IMR-90 (cell line): ENCODE data around the gene MGA. TPM values are rescaled to one million over a fixed set of nuclear protein-coding genes. Genes with fewer than 3 reads are reported as not detected.

ENCODE experiments used
- ATAC-seq: fragments of 200-7000 bp; cut with Tn5 transposase; 2 replicates; pipeline ENCODE4 v1.9.1; 2020; ENCODE audit warnings: low read depth, mild to moderate bottlenecking, moderate library complexity
- BruUV-seq: library from RNA; stranded (reverse); fragments of 400-500 nt; replicated peaks from 2 replicates; lab custom pipeline; 2021; lab: Mats Ljungman, UMichigan
- CTCF ChIA-PET: fragments of 300-600 bp; formaldehyde crosslinking; extraction: SDS; loops from one replicate; lab custom pipeline; 2021; ENCODE audit warnings: antibody characterized with exemption; lab: Yijun Ruan, JAX
- POLR2A ChIA-PET: fragments of 300-600 bp; sonication (Branson Sonifier 250); formaldehyde crosslinking; loops from one replicate; lab custom pipeline; 2022; ENCODE audit warnings: antibody characterized with exemption; ENCODE audit not compliant: unreplicated experiment; lab: Charles Lee
- DNase-seq: peaks from one replicate; pipeline ENCODE4 v3.0.0; 2013
- H2AFZ ChIP-seq: replicated peaks from 2 replicates; pipeline ENCODE3; 2013; ENCODE audit warnings: low read length, mild to moderate bottlenecking; ENCODE audit not compliant: poor library complexity
- H2AK5ac ChIP-seq: 2 replicates; pipeline ENCODE4 v1.6.1; 2013; ENCODE audit warnings: low read depth, low read length, inconsistent platforms
- H2AK9ac ChIP-seq: replicated peaks from 2 replicates; pipeline ENCODE3; 2013; ENCODE audit warnings: mild to moderate bottlenecking, low read depth, low read length, moderate library complexity; ENCODE audit not compliant: poor library complexity
- H2BK120ac ChIP-seq: 2 replicates; pipeline ENCODE4 v1.6.1; 2013; ENCODE audit warnings: low read depth, low read length, inconsistent platforms
- H2BK15ac ChIP-seq: 3 replicates; pipeline ENCODE4 v1.6.1; 2013; ENCODE audit warnings: low read depth, low read length, inconsistent platforms
- H2BK20ac ChIP-seq: 2 replicates; pipeline ENCODE4 v1.6.1; 2013; ENCODE audit warnings: low read depth, mild to moderate bottlenecking, inconsistent platforms, low read length, moderate library complexity
- H2BK5ac ChIP-seq: 2 replicates; pipeline ENCODE4 v1.6.1; 2013; ENCODE audit warnings: mild to moderate bottlenecking, low read depth, low read length, inconsistent platforms; ENCODE audit not compliant: poor library complexity, severe bottlenecking
- H3K14ac ChIP-seq: replicated peaks from 2 replicates; pipeline ENCODE4 v1.6.1; 2013; ENCODE audit warnings: low read depth, low read length, inconsistent platforms
- H3K18ac ChIP-seq: 2 replicates; pipeline ENCODE4 v1.6.1; 2013; ENCODE audit warnings: low read depth, low read length, control low read depth
- H3K23ac ChIP-seq: 2 replicates; pipeline ENCODE4 v1.6.1; 2013; ENCODE audit warnings: low read depth, low read length, inconsistent platforms
- H3K27ac ChIP-seq: 2 replicates; pipeline ENCODE4 v1.5.1; 2013; ENCODE audit warnings: mild to moderate bottlenecking, control low read depth, low read length; ENCODE audit not compliant: insufficient read depth
- H3K27me3 ChIP-seq: 2 replicates; pipeline ENCODE4 v1.6.1; 2013; ENCODE audit warnings: low read length; ENCODE audit not compliant: control insufficient read depth, insufficient read depth
- H3K36me3 ChIP-seq: 2 replicates; pipeline ENCODE4 v1.6.1; 2013; ENCODE audit warnings: low read length, mixed read lengths; ENCODE audit not compliant: control insufficient read depth, insufficient read depth
- H3K4ac ChIP-seq: 2 replicates; pipeline ENCODE4 v1.6.1; 2013; ENCODE audit warnings: low read depth, low read length, inconsistent platforms
- H3K4me1 ChIP-seq: 2 replicates; pipeline ENCODE4 v1.6.1; 2013; ENCODE audit warnings: low read length, mixed read lengths; ENCODE audit not compliant: control insufficient read depth, insufficient read depth
- H3K4me2 ChIP-seq: 2 replicates; pipeline ENCODE4 v1.6.1; 2013; ENCODE audit warnings: low read depth, mild to moderate bottlenecking, control low read depth, low read length, moderate library complexity
- H3K4me3 ChIP-seq: 2 replicates; pipeline ENCODE4 v1.5.1; 2013; ENCODE audit warnings: low read depth, mild to moderate bottlenecking, control low read depth, low read length, moderate library complexity; ENCODE audit not compliant: insufficient read depth
- H3K56ac ChIP-seq: 2 replicates; pipeline ENCODE4 v1.6.1; 2013; ENCODE audit warnings: low read length, inconsistent platforms; ENCODE audit not compliant: insufficient read depth; ENCODE audit errors: extremely low read depth
- H3K79me1 ChIP-seq, 2 experiments: 2 replicates each; pipeline ENCODE4 v1.6.1; 2013; ENCODE audit warnings: low read length in 2 of 2, inconsistent platforms in 1 of 2, low read depth in 1 of 2
- H3K9ac ChIP-seq: 2 replicates; pipeline ENCODE4 v1.6.1; 2013; ENCODE audit warnings: low read depth, low read length, control low read depth
- H3K9me1 ChIP-seq: 2 replicates; pipeline ENCODE4 v1.6.1; 2013; ENCODE audit warnings: low read length, inconsistent platforms; ENCODE audit not compliant: insufficient read depth
- H3K9me3 ChIP-seq: 2 replicates; pipeline ENCODE4 v1.6.1; 2013; ENCODE audit warnings: low read length; ENCODE audit not compliant: control insufficient read depth, insufficient read depth
- H4K20me1 ChIP-seq: 2 replicates; pipeline ENCODE4 v1.6.1; 2013; ENCODE audit warnings: low read length, inconsistent platforms; ENCODE audit not compliant: insufficient read depth
- H4K5ac ChIP-seq: 2 replicates; pipeline ENCODE4 v1.6.1; 2013; ENCODE audit warnings: mild to moderate bottlenecking, low read depth, low read length, control low read depth
- H4K8ac ChIP-seq, 2 experiments: 2 replicates each; pipeline ENCODE4 v1.6.1; 2013; ENCODE audit warnings: low read depth in 2 of 2, low read length in 2 of 2, control low read depth in 1 of 2, inconsistent platforms in 1 of 2
- H4K91ac ChIP-seq: 2 replicates; pipeline ENCODE4 v1.6.1; 2013; ENCODE audit warnings: low read depth, low read length, inconsistent platforms; ENCODE audit not compliant: insufficient read depth
- CTCF ChIP-seq: conservative IDR thresholded peaks from 2 replicates; pipeline ENCODE4 v1.5.1; 2012; ENCODE audit warnings: mild to moderate bottlenecking, low read depth, low read length, improper control_type of control experiment
- SMC3 ChIP-seq: fragments of 150-350 bp; IDR thresholded peaks from 2 replicates; pipeline ENCODE4 v1.6.1; 2016; ENCODE audit warnings: low read depth, mild to moderate bottlenecking, antibody characterized with exemption, low read length, moderate library complexity
- WGBS, 2 experiments: methylation state at CpG; one replicate each; pipeline versions ENCODE4 v1.1.5 to v1.1.7; 2013; ENCODE audit warnings: missing lambda C conversion rate in 2 of 2; ENCODE audit not compliant: insufficient read length in 1 of 2; ENCODE audit errors: extremely low coverage in 2 of 2; 5-methylcytosine and 5-hydroxymethylcytosine counted together
- dilution Hi-C: fragments of 300-500 bp; cut with HindIII; formaldehyde crosslinking; loops from one replicate; pipeline ENCODE4 v1.14.3; 2018; ENCODE audit warnings: low sequenced_read_pairs; ENCODE audit not compliant: unreplicated experiment
- in situ Hi-C: fragments of 300-500 bp; cut with MboI; formaldehyde crosslinking; loops from 3 replicates; pipeline ENCODE4 v1.14.3; 2019; ENCODE audit warnings: low sequenced_read_pairs, inconsistent platforms, mixed read lengths
- intact Hi-C: fragments of 100-400 bp; cut with micrococcal nuclease; formaldehyde crosslinking; loops from 2 replicates; pipeline ENCODE4 v1.10.0; 2022
- polyA plus RNA-seq, 3 experiments: library from polyadenylated mRNA; depleted of rRNA; stranded (reverse); fragments of >200 nt; gene quantifications; 2 replicates each; pipeline ENCODE4 v1.2.3, GENCODE V29; 2012; ENCODE audit warnings: low replicate concordance in 1 of 3
- total RNA-seq: library from RNA; depleted of rRNA; stranded (reverse); fragments of >200 nt; gene quantifications from 2 replicates; pipeline ENCODE4 v1.2.3, GENCODE V29; 2012

The MGA gene
- total and polyA plus RNA-seq, 2 of the 4 experiments (the other 2 are of a cell fraction), result 3.2 to 38.0 TPM

DNA sequence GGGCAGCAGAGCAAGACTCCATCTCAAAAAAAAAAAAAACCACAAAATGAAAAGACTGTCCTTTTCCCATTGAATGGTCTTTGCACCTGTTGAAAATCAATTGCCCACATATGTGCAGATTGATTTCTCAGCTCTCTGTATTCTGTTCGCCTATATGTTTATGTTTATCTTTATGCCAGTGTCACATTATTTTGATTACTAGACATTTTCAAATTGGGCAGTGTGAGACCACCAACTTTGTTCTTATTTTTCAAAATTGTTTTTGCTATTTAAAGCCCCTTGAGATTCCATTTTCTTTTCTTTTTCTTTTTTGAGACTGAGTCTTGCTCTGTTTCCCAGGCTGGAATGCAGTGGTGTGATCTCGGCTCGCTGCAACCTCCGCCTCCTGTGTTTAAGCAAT is 18.5 kb downstream of the MGA start:
- Histone ChIP-seq H3K9me1 (no peaks in the 10 kb centered on the region), H3K27ac (no peak overlapping the region), H3K4me1 (no peaks in the 10 kb centered on the region; the same call in 1 of the 2 replicates), H3K4me2 (no peak overlapping the region), H2BK15ac (no peak overlapping the region), H3K9me3 (peaks cover 2% of the 10 kb centered on the region; the same call in 1 of the 2 replicates), H3K14ac (no peak overlapping the region), H3K36me3 (peaks cover 2% of the 10 kb centered on the region; the same call in 1 of the 2 replicates), H3K4ac (no peak overlapping the region), H2BK120ac (no peak overlapping the region), H2AK9ac (no peak overlapping the region), H4K20me1 (peaks cover 39% of the 10 kb centered on the region), H4K5ac (no peak overlapping the region), H4K8ac (no peak overlapping the region), H3K4me3 (no peak overlapping the region), H4K91ac (no peak overlapping the region), H3K9ac (no peak overlapping the region), H3K23ac (no peak overlapping the region), H2BK5ac (no peak overlapping the region), H3K79me1 (peaks cover 25 to 65% of the 10 kb centered on the region in 2 experiments), H2AK5ac (no peak overlapping the region), H3K18ac (no peak overlapping the region), H2BK20ac (no peak overlapping the region), H2AFZ (no peak overlapping the region), H3K56ac (no peak overlapping the region), H3K27me3 (no peaks in the 10 kb centered on the region)
- TF ChIP-seq SMC3 (no peak), CTCF (no peak)
- ChIA-PET CTCF (no interaction called here), POLR2A (no interaction called here)
- dilution Hi-C loops, result no loop called here
- BruUV-seq, result no TSS peak
- WGBS, 2 experiments, result no CpG with 5 or more reads among the region's 4 CpGs
- ATAC-seq (no peak), DNase-seq (no peak)
- intact Hi-C loops, result no loop called here
- in situ Hi-C loops, result no loop called here
